CD4-positive, alpha-beta T cell treated with Interferon alpha-2 for 1 hour (primary cell): Measurements from ENCODE around the gene ASB15.
A peak's percentile ranks its signal among the peaks of the same experiment; 100 is the strongest.
"Not testable (repeated sequence)": the region's sequence is repeated elsewhere in the genome, so short reads cannot be mapped to it uniquely, and the experiment has no call there.

Source experiments
- DNase-seq, 2 donors: peaks; one replicate each; pipeline ENCODE4 v3.0.0-alpha.2; 2020 to 2022

Gene ASB15

GRCh38 chr7:123601530-123601929, at the start of gene ASB15:
Gene ASB15, plus strand, starts transcription at chr7:123601821. Its CDS starts 12,682 bp downstream, at chr7:123614503.
- DNase-seq: no peak

DNA sequence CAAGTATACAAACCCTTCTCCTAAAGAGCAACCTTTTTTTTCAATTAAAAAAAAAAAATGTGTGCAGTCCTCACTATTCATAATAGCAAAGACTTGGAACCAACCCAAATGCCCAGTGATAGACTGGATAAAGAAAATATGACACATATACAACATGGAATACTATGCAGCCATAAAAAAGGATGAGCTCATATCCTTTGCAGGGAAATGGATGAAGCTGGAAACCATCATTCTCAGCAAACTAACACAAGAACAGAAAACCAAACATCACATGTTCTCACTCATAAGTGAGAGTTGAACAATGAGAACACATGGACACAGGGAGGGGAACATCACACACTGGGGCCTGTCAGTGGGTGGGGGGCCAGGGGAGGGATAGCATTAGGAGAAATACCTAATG, 49.5 kb upstream of the ASB15 start:
- DNase-seq: not testable (repeated sequence)

DNA sequence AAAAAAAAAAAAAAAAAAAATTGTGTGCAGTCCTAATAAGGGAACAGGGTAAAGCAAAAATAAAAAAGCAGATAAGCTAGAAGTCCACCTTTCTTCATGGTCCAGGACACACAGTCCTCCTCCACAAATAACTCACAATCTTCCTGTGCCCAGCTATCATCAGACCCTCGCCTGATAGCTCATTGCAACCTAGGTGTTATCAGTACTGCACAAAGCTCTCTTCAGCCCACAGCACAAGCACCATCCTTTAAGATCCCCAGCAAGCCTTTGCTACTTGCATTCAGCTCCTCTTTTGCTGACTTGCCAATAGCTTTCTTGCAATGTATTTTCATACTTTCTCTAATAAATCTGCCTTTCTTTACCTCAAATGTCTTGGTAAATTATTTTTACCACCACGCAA, 49.0 kb upstream of the ASB15 start:
- no peak for DNase-seq

- no peak for DNase-seq
Measured at GRCh38 chr7:123553159-123553558, 48.5 kb upstream of the ASB15 start.

DNA sequence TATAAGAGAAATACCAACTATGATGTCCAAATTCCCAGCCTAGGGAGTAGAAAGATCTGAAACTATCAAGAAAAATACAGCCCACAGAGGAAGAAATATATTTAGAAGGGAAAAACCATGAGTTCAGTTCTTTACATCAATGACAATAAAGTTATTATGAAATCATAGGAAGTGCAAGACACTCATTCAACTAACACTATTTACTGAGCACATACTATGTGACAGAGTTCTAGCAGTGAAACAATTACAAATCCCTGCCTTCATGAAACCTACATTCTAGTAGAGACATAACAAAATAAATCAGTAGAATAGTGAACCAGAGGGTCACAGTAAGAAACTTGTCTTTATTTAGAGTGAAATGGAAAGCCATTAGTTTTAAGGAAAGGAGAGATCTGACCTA, 46.1 kb upstream of the ASB15 start:
- no peak for DNase-seq

DNA sequence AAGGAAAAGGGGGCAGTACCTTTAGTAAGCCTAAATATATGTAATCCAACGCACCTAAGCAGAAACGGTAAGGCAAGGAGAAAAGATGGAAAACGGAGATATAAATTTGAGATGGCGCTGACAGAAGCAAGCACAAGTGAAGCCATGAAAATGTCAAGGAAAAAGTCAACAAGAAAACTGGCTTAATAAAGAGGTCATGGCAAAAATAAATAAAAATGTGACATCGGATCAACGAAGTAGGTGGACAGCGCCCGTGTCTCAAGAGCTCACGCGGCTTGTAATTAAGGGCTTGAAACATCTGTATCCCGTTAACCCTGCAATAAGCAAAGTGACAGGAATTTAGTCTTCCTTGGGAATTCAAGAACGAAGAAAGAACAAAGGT, 44.6 kb upstream of the ASB15 start:
- no peak for DNase-seq

DNA sequence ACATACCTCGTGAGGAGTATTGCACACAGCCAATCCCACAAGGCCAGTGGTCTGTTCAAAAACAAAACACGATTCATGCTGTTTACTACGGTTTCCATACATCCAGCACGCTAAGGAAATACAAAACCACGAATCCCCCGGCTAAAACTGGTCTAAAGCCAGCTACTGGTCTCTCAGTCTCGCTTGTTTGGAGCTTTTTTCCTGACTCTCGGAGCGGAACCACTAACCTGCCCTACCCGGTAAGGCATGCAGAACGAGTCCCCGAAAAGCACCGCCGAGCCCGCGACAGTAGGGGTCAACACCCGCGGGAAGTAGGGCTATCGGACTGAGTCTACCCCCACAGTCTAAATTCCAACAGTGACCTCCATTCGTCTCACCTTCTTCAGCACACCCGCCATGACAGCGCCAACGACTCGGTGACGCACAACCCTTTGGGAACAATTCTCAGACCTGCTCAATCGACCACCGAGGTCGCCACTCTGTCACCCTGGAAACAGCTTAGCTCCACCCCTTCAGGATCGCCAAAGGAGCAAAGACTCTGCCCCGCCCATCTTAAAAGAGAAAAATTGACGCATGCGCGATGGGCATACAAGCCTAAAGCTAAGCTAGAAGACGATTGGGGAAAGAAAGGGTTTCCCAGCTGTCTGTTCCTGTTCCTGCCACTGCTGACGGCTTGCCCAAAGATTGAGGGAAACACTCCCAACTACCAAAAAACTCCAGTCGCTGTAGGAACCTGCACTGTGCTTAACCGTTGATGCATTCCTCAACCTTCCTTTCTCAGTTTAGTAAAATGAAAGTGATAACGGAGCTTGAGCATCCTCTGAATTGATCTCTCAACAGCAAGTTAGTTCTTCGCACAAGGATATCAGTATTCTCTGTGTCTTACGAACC, 44.0 kb upstream of the ASB15 start, which contains the start of gene NDUFA5:
Gene NDUFA5, minus strand, starts transcription at position 421 of the 891 bp plus-strand sequence. Its CDS starts 23 bp downstream, at position 398.
- peak; percentile 97 to 99 for DNase-seq

GRCh38 chr7:123558289-123558874, 43.2 kb upstream of the ASB15 start:
- DNase-seq: no peak

GRCh38 chr7:123562121-123562520, 39.5 kb upstream of the ASB15 start:
- no peak for DNase-seq

DNA sequence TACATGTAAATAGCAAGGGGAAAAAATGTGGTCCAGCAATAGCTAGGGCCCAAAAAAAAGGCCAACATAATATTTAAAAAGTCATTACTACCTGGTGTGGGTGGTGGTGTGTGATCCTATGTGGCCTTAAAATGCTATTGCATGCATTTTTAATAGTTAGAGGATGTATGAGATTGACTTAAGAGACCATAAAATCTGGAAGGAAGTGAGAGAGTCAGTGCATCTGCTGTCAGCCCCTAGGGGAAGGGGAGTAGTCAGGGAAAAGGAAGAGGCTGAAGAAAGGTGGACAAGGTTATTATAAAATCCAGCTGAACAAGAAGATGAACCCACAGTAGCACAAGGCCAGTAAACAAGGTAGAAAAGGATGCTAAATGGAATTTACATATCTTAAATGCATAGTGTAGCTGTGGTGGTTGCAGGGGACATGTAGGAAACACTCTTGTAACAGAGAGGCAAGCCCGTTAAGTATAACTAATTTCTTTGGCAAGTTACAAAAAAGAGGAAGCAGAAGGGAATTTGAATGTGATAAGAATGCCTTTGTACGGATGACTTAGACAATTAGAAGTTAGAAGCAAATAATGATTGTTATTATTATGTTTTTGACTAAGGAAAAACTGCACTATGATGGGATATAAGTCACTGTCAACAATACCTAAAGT, 32.1 kb upstream of the ASB15 start:
- DNase-seq: no peak

GRCh38 chr7:123570390-123571182, 31.0 kb upstream of the ASB15 start:
- DNase-seq: no peak

DNA sequence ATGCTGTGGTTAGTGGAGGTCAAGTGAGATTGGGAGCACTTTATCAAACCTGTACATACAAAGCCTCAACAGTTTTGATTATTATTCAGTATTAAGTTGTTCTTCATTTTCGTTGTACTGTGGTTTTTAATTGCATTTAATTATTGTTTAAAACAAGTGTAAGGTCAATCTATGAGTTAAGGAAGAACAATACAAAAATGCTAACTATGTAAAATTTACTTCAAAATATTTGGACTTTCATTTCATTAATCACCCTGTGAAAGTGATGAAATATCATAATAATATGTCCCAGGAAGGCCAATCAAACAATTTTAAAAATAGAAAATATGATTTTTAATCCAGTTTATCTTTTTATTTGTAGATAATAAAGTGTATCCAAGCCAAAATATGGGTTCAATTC, 30.4 kb upstream of the ASB15 start:
- DNase-seq: no peak

GRCh38 chr7:123571684-123572083, 29.9 kb upstream of the ASB15 start:
- no peak for DNase-seq

DNA sequence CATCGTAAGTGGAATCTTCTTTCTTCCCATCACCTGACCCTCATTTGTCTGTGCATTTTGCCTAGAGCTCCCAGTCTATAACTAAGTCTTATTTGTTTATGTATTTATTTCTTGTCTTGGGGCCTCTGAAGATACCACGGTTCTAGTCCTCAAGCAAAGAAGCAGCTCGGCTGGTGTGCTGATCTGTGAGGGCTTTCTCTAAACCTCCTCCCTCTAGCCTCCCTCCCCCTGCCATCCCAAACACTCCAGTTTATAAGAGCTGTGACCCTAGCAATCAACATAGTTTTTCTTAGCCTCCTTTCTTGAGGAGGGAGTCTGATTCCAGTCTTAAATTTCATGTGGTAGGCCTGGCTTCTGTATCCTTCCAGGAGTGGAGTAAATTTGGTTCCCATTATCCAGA, 28.3 kb upstream of the ASB15 start:
- DNase-seq: no peak

- DNase-seq: no peak
Measured at GRCh38 chr7:123573896-123574467, 27.6 kb upstream of the ASB15 start.

DNA sequence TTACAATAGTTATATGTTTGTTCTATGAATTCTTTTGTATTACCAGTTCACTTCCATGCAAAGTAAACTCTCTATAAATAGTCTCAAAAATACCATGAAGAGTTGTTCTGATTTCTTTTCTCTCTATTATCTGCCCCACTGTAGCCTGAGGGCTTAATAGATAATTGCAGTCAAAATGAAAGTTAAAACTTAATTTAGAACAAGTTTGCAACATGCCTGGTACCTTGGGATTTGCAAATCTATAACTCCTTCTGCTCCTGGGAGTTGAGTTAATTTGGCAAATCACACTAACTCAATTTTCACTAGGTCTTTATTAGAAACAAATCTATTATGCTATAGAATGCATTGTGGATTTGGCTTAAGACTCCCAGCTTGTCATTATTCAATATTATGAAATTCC, 22.2 kb upstream of the ASB15 start:
- DNase-seq: no peak

- peak in 1 of 2 donors; percentile 13 for DNase-seq
Measured at GRCh38 chr7:123580406-123581161, 21.0 kb upstream of the ASB15 start.

DNA sequence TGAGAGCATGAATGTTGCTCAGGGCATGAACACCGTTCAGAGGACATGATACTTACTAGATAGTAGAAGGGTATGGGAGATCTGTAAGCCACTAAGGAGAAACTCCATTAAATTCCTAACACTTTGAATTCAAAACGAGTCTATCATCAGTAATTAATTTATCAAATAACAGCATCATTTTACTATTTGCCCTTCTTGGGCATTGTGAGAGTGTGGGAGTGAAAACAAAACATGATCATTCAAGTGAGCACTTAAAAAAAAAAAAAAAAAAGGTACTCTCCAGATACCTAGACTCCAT, 20.5 kb upstream of the ASB15 start:
- DNase-seq: no peak

- no peak for DNase-seq
Measured at GRCh38 chr7:123583821-123584220, 17.8 kb upstream of the ASB15 start.

DNA sequence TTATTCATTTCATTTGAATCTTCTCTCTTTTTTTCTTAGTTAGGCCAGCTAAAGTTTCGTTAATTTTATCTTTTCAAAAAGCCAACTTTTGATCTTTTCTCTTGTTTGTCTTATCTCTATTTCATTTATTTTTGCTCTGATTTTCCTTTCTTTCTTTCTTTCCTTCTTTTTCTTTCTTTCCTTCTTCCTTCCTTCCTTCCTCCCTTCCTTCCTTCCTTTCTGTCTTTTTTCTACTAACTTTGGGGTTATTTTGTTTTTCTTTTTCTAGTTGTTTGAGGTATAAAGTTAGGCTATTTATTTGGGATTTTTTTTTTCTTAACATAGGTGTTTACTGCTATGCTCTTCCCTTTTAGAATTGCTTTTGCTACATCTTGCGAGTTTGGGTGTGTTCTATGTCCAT, 13.2 kb upstream of the ASB15 start:
- no peak for DNase-seq

DNA sequence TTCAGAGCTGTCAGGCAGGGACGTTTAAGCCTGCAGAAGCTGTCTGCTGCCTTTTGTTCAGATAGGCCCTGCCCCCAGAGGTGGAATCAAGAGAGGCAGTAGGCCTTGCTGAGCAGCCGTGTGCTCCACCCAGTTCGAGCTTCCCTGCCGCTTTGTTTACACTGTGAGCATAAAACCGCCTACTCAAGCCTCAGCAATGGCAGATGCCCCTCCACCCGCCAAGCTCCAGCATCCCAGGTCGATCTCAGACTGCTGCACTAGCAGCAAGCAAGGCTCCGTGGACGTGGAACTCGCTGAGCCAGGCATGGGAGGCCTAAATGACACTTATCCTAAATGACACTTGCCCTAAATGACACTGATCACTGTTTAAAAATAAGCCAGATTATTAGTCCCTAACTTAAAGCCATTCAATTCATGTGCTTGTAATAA, 6.8 kb upstream of the ASB15 start:
- no peak for DNase-seq

GRCh38 chr7:123598657-123599056, 3.0 kb upstream of the ASB15 start:
- no peak for DNase-seq
